T-helper 9 cell (primary cell): ENCODE measurements around the gene FYTTD1.
A peak's percentile ranks its signal among the peaks of the same experiment; 100 is the strongest.

ENCODE experiments used
- DNase-seq: peaks from one replicate; pipeline ENCODE4 v3.0.0-alpha.2; 2020

The FYTTD1 gene

DNA sequence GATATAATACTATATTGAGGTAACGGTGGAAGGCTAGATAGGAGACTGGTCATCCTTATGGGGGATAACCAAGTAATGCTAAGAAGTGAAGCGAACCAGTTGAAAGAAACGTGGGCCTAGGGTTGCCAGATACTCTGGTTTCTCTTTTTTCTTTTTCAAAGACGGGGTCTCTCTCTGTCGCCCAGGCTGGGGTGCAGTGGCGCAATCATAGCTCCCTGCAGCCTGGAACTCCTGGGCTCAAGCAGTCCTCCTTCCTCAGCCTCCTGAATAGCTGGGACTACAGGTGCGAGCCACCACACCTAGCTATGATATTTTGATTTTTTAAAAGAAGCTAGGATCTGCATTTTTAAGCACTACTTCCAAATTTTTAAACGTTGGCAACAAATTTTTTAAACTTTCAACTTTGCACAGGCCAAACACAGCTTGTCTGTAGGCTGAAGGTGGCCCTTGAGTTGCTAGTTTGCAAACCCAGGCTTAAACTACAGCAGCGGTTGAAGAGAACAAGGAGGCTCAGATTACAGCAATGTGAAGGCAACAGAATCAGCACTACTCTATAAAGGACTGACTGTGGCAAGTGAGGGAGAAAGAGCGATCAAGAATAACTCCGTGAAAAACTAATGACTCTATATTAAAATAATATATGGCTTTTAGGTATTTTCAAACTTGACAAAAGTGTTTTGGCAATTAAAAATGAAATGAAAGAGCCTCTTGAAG, 11.8 kb upstream of the FYTTD1 start:
- no peak for DNase-seq

DNA sequence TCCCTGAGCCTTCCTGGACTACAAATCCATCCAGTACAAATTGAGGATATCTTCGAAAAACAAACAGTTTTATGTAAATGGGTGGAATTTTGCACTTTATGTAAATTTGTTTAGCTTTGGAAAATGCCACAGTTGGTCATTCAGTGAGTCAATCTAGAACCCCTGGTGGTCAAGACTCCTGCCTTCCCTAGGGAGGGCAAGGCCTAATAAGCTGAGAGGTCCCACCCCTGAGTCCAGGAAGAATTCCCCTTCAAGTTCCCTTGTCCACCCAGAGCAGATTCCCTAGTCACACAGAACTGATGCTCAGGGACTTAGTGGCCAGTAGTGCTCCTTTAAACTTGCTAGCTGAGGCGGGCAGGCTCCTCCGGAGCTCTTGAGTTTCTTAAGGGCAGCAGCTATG, 6.9 kb upstream of the FYTTD1 start:
- no peak for DNase-seq

DNA sequence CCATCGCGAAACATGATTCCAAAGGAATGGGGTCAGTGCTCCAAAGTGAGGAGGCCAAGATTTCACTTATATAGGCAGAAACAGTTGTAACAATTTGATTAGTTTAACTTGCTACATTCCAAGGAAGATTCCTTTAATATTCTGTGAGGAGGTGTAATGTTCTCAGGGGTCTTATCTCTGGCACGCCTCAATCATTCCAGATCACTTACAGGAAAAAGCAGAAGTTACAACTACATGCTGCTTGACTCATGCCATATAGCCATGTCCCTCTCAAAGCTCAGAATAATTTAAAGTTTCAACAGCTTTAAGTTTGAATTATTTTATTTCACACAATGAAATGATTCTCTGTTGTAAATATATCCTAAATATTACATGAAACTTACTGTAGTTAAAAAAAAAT, 3.5 kb upstream of the FYTTD1 start:
- DNase-seq = no peak

DNA sequence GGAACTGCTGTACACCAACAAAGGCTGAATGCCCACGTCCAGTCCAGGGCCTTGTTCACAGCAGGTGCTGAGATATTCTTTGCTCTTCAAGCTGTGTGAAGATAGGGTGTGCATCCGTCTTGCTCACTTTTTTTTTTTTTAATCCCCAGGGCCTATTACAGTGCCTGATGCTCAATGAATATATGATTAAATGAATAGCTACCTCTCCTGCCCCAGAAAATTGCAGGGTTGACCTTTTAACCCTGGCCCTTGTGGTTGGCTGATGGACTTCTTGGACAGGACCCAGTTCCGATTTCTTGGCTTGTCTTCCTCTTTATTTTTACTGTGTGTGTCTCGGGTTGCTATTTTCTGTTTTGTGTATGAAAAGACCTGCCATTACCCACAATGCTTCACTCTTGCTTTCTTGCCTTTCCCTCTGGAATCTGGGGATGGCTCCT, 2.9 kb upstream of the FYTTD1 start:
- DNase-seq = no peak

DNA sequence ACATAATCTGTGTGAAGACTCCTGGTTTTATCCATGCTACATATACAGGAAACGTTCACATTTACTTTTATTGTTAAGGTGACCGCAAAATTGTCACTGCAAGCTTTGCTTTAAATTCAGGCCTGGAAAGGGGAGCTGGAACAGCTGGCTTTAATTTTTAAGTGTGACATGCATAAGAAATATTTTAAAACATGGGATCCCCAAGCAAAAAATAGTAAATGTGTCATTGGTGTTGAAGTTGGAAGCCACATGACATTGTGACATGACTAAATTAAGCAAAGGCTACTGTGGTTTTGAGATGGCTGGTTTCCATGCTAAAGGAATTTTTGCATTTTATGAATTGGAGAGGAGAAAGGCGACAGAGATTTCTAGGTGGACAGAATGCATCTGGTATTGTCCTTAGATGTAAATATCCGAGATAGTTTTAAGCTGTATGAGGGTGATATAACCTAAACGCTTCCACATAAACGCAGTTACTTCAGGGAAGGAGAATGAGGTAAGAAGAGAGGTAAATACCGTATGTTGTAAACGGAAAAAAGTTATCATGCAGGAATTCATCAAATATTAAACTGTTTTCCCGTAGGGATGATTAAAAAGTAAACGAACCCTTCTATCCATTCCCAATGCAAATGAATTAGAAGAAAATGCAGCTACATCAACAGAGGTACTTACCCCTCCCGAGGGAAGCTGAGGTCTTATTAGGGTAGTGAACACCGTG, 927 bp upstream of the FYTTD1 start:
- no peak for DNase-seq

DNA sequence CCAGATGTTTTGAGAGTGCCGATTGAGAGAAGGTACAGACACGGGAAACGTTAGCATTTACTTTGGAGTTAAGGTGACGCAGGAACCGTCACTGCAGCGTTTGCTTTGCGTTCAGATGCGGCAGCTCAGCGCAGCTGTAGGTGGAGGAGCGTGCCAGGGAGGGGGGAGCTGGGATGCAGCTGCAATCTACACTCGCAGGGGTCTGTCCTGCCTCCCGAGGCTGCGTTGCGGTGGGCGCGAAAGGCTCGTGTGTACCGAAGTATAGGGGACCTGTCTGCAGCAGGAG, 425 bp upstream of the FYTTD1 start:
- peak; percentile 55 for DNase-seq

DNA sequence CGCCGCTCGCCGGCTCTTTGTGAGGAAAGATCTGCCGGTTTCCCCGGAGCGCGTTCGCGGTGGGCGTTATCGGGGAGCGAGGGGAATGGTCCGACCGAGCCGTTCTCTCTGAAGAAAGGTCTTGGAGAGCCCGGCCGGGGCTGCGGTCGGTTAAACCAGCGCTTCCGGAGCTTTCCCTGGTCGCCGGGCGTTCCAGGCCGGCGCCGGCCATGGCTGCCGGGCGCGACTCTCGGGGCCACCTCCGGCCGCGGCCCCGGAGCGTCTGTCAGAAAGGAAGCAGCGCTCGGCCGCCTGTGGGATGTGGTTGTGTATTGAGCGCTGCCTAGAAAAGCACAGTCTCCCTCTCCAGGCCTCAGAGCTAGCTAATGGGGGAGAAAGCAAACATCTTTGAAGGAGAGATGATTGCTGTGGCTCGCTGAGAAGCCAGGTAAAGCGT, 731 bp downstream of the FYTTD1 start:
- DNase-seq = peak; percentile 49

DNA sequence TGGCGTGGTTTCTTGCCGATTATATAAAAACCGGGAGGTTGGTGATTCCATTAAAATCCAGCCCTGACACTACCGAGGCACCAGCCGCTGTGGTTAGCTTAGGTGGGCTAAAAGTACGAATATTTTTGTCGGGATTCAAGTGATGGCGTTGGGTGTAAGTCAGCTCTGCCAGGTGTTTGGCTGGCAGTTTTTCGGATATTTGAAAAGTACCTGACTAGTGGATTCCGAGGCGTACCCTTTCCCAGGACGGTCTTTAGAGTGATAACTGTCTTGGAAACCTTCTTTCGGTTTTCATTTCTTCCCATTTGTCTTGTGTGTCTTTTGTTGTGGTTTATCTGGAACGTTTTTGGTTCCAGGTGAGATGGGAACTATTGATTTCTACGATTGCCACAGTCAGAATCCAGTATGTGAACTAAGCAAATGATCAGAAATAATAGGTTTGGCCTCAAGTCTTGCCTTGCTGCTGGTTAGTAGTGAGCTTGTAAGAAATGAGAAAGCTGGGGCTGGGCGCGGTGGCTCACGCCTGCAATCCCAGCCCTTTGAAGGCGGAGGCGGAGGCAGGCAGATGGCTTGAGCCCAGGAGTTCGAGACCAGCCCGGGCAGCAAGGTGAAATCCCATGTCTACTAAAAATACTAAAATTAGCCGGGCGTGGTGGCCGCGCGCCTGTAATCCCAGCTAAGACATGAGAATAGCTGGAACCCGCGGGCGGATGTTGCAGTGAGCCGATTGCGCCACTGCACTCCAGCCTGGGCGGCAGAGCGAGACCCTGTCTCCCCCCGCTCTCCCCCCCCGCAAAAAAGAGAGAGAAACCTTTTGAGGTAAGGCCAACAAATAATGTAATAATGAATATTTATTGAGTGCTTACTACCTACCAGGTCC, 1.4 kb downstream of the FYTTD1 start:
- no peak for DNase-seq

DNA sequence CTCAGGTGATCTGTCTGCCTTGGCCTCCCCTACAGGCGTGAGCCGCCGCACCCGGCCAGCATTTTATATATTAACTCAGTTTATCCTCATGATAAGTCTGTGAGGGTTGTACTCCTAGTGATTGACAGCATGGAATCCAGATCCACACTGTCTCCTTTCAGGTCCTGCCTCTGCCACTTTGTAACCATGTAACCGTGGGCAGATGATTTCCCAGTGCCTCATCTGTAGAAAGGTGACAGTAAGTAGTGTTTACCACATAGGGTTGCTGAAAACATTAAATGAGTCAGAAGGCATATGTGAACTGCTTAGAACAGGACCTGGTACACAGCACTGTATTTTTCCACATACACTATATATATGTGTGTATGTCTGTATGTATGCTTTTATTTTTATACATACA, 2.4 kb downstream of the FYTTD1 start:
- DNase-seq = no peak

DNA sequence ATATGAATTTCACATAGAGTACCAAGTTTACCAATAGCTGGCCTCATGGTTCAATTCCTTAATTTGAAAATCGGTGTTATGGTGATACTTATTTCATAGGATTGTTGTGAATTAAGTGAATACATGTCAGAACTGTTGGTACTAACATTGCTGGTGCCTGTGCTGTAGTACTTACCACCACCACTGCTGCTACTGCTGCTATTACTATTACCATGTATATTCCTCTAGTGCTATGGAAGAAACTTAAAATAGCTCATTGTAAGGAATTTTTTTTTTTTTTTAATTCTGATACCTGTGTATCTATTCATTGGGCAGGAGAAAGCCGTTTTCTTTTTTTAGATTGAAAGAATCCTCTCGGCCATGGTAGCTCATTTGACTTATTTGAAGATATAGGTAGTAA, 3.6 kb downstream of the FYTTD1 start:
- DNase-seq = no peak

DNA sequence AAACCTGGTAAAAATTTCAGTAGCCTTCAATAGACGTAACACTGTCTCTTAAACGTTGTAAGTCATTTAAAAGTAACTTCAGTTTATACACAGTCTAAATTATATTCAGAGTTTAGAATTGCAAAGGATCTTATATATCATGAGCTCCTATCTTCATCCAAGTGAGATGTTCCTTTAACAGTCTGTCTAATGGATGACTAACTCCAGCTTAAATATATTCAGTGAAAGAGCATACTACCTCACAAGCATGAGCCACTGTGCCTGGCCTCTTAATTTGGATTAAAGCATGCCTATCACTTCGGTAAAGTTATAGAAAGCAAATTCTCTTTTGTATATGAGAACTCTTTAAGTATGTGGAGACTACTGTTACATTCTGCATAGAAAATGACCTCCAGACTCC, 7.0 kb downstream of the FYTTD1 start:
- DNase-seq = no peak

DNA sequence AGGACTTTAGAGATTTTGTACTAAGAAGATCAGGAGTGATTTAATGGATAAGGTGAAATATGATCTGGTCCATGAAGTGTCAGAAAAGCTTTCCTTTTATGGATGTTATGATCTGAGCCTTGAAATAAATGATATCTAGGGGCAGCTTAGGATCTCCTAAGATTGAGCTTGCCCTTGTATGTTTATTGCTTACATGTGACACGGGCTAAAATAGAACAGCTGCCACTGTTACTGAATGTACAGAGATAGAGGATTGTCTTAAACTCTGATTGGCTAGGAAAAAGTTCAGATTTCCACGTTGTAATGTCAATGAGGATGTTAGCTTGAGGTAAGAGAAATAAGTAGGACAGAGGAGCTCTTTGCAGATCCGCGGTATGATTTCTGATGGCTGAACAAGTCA, 8.8 kb downstream of the FYTTD1 start:
- DNase-seq = no peak

DNA sequence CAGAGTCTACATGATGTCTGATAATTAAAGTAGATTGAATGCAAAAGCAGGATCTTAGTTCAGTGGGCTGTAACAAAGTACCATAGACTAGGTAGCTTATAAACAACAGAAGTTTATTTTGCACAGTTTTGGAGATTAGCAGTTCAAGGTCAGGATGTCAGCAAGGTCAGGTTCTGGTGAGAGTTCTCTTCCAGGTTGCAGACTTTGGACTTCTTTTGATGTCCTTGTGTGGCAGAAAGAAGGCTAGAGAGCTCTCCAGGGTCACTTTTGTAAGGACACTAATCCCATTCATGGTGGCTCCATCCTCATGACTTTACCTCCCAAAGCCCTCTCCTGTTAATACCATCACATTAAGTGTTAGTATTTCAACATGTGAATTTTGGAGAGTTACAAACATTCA, 12.1 kb downstream of the FYTTD1 start:
- DNase-seq = no peak

DNA sequence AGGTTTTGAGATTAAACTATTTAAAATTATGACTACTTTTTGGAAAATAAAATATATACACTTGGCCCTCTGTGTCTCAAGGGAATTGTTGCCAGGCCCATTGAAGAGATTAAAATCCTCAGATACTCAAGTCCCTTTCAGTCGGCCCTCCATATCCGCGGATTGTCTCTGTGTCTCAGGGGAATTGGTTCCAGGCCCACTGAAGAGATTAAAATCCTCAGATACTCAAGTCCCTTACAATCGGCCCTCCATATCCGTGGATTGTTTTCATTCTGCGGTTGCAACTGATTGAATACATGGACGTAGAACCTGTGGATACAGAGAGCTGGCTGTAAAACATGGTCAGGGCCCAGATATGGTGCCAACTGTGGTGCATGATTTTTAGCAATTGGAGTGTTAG, 25.6 kb downstream of the FYTTD1 start:
- DNase-seq = no peak

DNA sequence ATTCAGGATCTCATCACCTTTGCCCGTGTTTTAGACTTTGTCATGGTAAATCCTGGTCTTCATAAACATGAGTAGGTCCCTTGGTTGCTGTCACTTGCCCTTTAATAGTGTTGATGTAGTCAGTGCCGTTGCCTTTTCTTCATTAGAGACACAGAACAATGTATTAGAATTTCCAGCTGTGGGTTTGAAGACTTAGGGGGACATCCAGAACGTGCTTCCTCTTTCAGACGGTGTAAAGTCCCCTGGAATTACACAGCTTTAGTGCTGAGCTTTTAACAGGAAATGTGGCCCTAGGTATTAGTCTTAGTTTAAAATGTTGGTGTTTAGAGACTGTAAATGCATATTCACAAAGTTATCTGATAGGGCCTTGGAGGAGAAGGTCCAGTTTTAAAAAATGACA, 32.5 kb downstream of the FYTTD1 start:
- no peak for DNase-seq

DNA sequence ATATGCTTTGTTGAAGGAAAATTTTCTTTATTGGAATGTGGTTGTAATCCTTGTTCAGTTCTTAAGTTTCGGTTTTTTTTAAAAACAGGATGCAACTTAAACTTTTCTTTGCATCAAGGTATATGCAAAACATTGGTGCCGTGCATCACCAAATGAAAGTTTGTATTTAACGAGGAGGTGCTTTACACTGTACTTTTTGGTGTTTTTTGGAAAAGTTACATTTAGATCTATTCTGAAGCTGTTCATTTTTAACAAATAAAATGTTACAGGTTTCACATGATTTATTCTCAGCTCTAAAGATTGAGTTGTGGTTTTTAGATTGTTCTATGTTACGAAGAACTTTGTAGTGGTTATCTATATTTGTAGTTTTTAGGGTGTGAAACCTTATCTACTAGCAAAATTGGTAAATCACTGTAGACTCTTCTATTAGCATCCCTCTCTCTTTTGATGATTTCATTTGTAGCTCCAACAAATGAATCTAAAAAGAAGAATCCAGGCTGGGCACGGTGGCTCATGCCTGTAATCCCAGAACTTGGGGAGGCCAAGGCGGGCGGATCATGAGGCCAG, 34.4 kb downstream of the FYTTD1 start:
- no peak for DNase-seq

DNA sequence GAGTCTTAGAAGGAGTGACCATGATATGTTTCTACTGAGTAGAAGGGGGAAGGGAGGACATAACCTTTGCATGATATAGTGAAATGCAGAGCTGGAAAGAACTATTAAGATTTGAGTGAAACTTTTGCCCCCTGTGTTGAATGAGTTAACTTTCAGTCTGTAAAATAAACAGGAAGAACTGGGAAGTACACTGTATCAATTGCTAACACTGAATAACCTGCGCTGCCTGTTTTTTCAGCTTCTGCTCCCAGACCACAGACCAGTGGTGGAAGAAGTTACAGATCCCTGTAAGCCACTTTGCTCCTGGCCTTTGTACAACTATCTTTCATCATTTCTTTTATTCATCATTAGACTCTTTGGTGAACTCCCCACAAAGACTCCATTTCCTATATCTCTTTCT, 37.7 kb downstream of the FYTTD1 start:
- no peak for DNase-seq

DNA sequence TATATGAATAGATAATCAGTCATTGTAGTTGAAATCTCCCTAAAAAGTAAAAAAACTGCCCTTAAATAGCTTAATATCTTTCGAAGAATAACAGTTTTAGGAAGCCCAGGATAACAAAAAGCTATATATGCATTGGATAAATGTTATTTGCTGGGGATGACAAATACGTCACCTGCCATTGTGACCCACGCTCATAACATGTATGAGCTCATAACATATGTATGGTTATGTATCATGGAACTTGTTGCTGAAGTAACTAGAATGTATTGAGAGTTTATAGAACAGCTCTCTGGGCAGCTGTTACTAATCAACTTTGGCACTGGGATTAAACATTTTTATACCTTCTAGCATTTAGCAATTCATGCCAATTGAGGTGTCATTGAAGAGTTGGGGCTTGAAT, 39.6 kb downstream of the FYTTD1 start:
- no peak for DNase-seq

DNA sequence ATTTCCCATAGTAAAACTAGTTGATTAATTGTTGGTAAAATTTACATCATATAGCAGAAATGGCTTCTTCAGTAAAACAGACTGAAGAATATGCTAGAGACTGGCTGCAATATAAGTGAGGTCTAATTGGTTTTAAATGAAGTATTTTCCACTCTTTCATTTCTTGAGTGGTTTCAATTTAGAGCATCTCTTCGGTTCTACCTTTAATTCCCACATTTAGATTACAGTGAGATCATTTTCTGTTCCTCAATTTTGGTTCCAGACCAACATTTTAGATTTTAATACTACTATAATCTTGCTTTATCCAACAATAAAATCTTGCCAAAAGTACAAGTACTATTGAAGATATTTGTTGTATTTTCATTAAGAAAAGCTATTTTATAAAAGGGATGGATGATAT, 40.4 kb downstream of the FYTTD1 start:
- no peak for DNase-seq

DNA sequence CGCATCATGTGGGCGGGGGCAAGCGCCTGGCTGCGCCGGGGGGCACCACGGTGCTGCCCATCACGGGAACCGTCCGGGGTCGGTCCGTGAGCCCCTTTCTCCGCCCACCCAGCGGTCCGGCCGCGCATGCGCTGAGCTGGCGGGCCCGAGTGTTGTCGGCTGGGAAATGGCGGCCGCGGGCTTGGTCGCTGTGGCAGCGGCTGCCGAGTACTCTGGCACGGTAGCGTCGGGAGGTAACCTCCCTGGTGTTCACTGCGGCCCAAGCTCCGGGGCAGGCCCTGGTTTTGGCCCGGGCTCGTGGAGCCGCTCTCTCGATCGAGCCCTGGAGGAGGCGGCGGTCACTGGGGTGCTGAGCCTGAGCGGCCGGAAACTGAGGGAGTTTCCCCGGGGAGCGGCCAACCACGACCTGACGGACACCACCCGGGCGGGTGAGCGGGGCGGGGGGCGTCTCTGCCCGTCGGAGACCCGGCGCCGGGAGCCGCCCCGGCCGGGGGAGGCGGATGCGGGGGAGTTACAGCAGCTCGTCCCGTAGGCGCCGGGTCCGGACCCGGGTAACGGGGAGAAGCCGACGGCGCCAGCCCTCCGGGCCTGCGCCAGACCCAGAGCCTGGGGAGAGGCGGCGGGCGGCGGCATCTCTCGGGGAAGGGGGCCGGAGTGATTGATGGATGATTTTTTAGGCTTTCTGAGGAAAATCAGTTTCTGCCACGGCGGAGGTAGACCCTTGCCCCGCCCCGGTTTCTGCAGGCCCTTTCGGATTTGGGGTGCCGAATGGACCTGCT, 41.6 kb downstream of the FYTTD1 start, which contains the start of gene LRCH3:
TSS of gene LRCH3 (plus strand) at position 142 of the 779 bp plus-strand sequence. CDS start at position 167, 25 bp downstream.
- DNase-seq = peak; percentile 74

DNA sequence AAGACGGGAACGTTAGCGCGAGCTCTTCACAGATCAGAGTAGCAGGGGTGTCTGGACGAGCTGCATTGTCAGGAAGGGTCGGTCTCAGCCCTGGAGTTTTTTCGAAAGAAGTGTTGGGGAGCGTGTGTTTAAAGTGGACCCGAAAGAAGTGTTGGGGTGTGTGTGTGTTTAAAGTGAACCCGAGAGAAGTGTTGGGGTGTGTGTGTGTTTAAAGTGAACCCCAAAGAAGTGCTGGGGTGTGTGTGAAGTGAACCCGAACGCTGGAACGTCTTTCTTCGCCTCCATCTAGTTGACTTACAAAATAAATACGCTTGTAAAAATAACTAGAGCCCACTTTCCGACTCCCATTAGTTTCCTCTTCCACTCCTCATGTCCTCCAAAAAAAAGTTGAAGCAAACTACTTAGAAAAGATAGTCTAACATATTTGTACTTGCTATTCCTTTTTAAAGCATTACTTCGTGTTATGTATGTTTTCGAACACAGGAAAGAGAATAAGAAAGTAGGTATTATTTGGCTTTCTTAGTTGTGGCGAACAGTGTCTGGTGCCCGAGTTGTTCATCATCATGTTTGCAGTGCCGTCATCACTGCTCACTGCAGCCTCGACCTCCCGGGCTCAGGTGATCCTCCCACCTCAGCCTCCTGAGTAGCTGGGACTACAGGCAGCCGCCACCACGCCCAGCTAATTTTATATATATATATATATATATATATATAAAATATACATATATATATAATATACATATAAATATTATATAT, 42.4 kb downstream of the FYTTD1 start:
- DNase-seq = peak; percentile 24

DNA sequence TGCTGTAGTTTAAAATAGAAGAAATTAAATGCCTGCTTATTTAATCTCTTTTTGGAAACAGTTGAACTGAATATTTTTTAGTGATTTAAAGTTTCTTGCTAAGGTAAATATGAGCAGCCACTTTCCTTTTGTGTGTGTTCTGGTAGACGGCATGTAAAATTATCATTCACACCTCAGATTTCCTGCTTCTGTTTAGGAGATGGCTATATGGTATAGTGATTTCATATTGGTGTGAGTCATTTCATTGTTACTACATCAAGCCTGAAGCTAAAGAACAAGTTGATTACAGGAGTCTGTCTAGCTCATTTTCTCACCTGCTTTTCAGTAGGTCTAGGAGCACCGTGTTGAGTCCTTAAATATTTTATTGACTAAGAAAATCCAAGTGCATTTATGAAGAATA, 43.6 kb downstream of the FYTTD1 start:
- no peak for DNase-seq
